Stimulated activated CD8-positive, alpha-beta memory T cell treated with anti-CD3 and anti-CD28 coated beads, Interleukin-2, amount 100 ng/mL, for 1 hour (primary cell): ENCODE measurements around the gene RUNDC1.

Experiments used
- DNase-seq, 2 donors: peaks; one replicate each; pipeline ENCODE4 v3.0.0-alpha.2; 2020; ENCODE audit warnings: low read depth in 2 of 2

RUNDC1 gene

GRCh38 chr17:43018932-43019331 lies 38.6 kb downstream of the RUNDC1 start:
- no peak for DNase-seq

- DNase-seq = no peak
These were observed 39.1 kb downstream of the RUNDC1 start for GRCh38 chr17:43019418-43019817.

- DNase-seq = no peak
These were observed 39.8 kb downstream of the RUNDC1 start for GRCh38 chr17:43020030-43020621.

- peak in 1 of 2 donors; percentile 30 for DNase-seq
These were observed 40.7 kb downstream of the RUNDC1 start for GRCh38 chr17:43020789-43021740.

- peak; percentile 34 to 39 for DNase-seq
These were observed 41.6 kb downstream of the RUNDC1 start, which contains the start of gene VAT1 for GRCh38 chr17:43021741-43022512. VAT1 (minus strand) TSS chr17:43022385; CDS start chr17:43022322, 63 bp downstream.

- peak; percentile 54 to 64 for DNase-seq
These were observed 44.3 kb downstream of the RUNDC1 start, which contains the start of gene RND2 for GRCh38 chr17:43024407-43025289. RND2 (plus strand) TSS chr17:43025231; CDS start chr17:43025348, 117 bp downstream.

GRCh38 chr17:43025290-43025657 lies 44.9 kb downstream of the RUNDC1 start:
- no peak for DNase-seq

- no peak for DNase-seq
These were observed 45.6 kb downstream of the RUNDC1 start for GRCh38 chr17:43025766-43026537.

GRCh38 chr17:43026595-43026994 lies 46.2 kb downstream of the RUNDC1 start:
- DNase-seq = no peak

- no peak for DNase-seq
These were observed 47.0 kb downstream of the RUNDC1 start for GRCh38 chr17:43027091-43028032.

GRCh38 chr17:43028221-43028861 lies 48.0 kb downstream of the RUNDC1 start:
- DNase-seq = no peak

- DNase-seq = no peak
These were observed 49.9 kb downstream of the RUNDC1 start for GRCh38 chr17:43030137-43030767.

- DNase-seq = no peak
These were observed 51.3 kb downstream of the RUNDC1 start for GRCh38 chr17:43031666-43032065.

GRCh38 chr17:43033948-43034881 lies 53.9 kb downstream of the RUNDC1 start:
- no peak for DNase-seq

GRCh38 chr17:43034894-43035293 lies 54.5 kb downstream of the RUNDC1 start:
- DNase-seq = no peak

GRCh38 chr17:43039646-43040045 lies 59.3 kb downstream of the RUNDC1 start:
- no peak for DNase-seq

- no peak for DNase-seq
These were observed 60.3 kb downstream of the RUNDC1 start for GRCh38 chr17:43040655-43041054.
